ENCODE measurements around the gene RPL27A.

RPL27A gene

GRCh38 chr11:8676458-8676857, 6.1 kb upstream of the RPL27A start:
- DNase-seq, result no peak

GRCh38 chr11:8679006-8679405, 3.6 kb upstream of the RPL27A start:
- no peak for DNase-seq

GRCh38 chr11:8681837-8682302, 722 bp upstream of the RPL27A start:
- peak; percentile 58 for DNase-seq

GRCh38 chr11:8683115-8683807, 669 bp downstream of the RPL27A start:
- no peak for DNase-seq

GRCh38 chr11:8684600-8685290, 2.2 kb downstream of the RPL27A start:
- no peak for DNase-seq

- no peak for DNase-seq
Measured at GRCh38 chr11:8685306-8685705, 2.7 kb downstream of the RPL27A start.

GRCh38 chr11:8685820-8686219, 3.2 kb downstream of the RPL27A start:
- no peak for DNase-seq

- DNase-seq, result no peak
Measured at GRCh38 chr11:8686325-8686724, 3.7 kb downstream of the RPL27A start.

- peak; percentile 97 for DNase-seq
Measured at GRCh38 chr11:8688414-8689362, 6.1 kb downstream of the RPL27A start.

GRCh38 chr11:8689726-8690255, 7.2 kb downstream of the RPL27A start:
- DNase-seq, result no peak

- no peak for DNase-seq
Measured at GRCh38 chr11:8690374-8691342, 8.1 kb downstream of the RPL27A start.

- no peak for DNase-seq
Measured at GRCh38 chr11:8691601-8692000, 9.0 kb downstream of the RPL27A start.

GRCh38 chr11:8692417-8692816, 9.8 kb downstream of the RPL27A start:
- DNase-seq, result no peak

- no peak for DNase-seq
Measured at GRCh38 chr11:8693010-8693551, 10.5 kb downstream of the RPL27A start.

- no peak for DNase-seq
Measured at GRCh38 chr11:8693555-8693954, 11.0 kb downstream of the RPL27A start.

GRCh38 chr11:8694137-8694536, 11.5 kb downstream of the RPL27A start:
- no peak for DNase-seq

GRCh38 chr11:8697054-8697453, 14.5 kb downstream of the RPL27A start:
- DNase-seq, result no peak

GRCh38 chr11:8698379-8698851, 15.8 kb downstream of the RPL27A start:
- no peak for DNase-seq

GRCh38 chr11:8698917-8699441, 16.4 kb downstream of the RPL27A start:
- DNase-seq, result no peak

GRCh38 chr11:8699903-8700302, 17.3 kb downstream of the RPL27A start:
- peak; percentile 57 for DNase-seq

Measured in midbrain (tissue), 1 donor.